ENCODE results near the gene HOXB13.

DNA sequence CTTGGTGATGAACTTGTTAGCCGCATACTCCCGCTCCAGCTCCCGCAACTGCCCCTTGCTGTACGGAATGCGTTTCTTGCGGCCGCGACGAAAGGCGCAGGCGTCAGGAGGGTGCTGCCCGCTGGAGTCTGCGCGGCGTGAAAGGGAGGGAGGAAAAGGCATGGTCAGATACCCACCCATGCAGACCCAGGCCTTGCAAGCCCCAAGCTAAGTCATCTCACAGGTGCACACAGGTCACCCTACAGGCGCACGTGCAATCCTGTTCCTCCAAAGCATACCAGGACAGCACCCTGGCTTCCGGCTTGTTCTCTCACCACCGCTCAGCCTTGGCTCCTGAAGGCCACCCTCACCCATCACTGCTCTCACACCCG lies 1.6 kb downstream of the HOXB13 start:
- TF ChIP-seq CTCF (IDR thresholded peaks at IDR 0.05 in 8 of 11, conservative IDR thresholded peaks at IDR 0.05 in 3 of 11) (no peak), POLR2A (IDR thresholded peaks at IDR 0.05) (no peak), POLR2AphosphoS5 (IDR thresholded peaks at IDR 0.05) (no peak)
